Brain microvascular endothelial cell (primary cell): ENCODE data around the gene ZBTB20.

Experiments
- DNase-seq: peaks from one replicate; pipeline ENCODE4 v3.0.0-alpha.2; 2020
- H3K27ac ChIP-seq: fragments of 250-450 bp; sonication (Bioruptor Pico); 2 replicates; pipeline ENCODE4 v1.5.1; 2020; ENCODE audit warnings: mild to moderate bottlenecking, moderate library complexity
- H3K27me3 ChIP-seq: fragments of 250-450 bp; sonication (Bioruptor Pico); replicated peaks from 2 replicates; pipeline ENCODE4 v1.5.1; 2020; ENCODE audit warnings: mild to moderate bottlenecking
- H3K36me3 ChIP-seq: fragments of 250-450 bp; sonication (Bioruptor Pico); replicated peaks from 2 replicates; pipeline ENCODE4 v1.5.1; 2020; ENCODE audit warnings: mild to moderate bottlenecking
- H3K4me3 ChIP-seq: 2 replicates; pipeline ENCODE4 v1.5.1; 2011; ENCODE audit warnings: low read depth, mild to moderate bottlenecking, control low read depth, low read length, moderate library complexity
- CTCF ChIP-seq: IDR thresholded peaks from 2 replicates; pipeline ENCODE4 v1.5.1; 2011; ENCODE audit warnings: low read depth, mild to moderate bottlenecking, moderate library complexity, low read length, control low read depth, inconsistent platforms; ENCODE audit errors: missing control alignments
- in situ Hi-C: cut with HindIII; loops from 2 replicates; pipeline ENCODE4 v1.10.0; 2017; ENCODE audit warnings: low sequenced_read_pairs, low pct_ligation_motif_present

The ZBTB20 gene

GRCh38 chr3:114323546-114324254, 823.4 kb downstream of the ZBTB20 start:
- Histone ChIP-seq H3K36me3 (no peaks in the 10 kb centered on the region), H3K27ac (no peak overlapping the region), H3K4me3 (no peak overlapping the region), H3K27me3 (no peaks in the 10 kb centered on the region)
- DNase-seq = no peak
- no peak for TF ChIP-seq CTCF
- in situ Hi-C loops = no loop called here

GRCh38 chr3:114320246-114320645, 826.8 kb downstream of the ZBTB20 start:
- no peaks in the 10 kb centered on the region for H3K36me3 ChIP-seq
- H3K27me3 ChIP-seq = no peaks in the 10 kb centered on the region
- no peak overlapping the region for H3K4me3 ChIP-seq
- in situ Hi-C loops = no loop called here
- no peak for TF ChIP-seq CTCF
- no peak overlapping the region for H3K27ac ChIP-seq
- DNase-seq = no peak

DNA sequence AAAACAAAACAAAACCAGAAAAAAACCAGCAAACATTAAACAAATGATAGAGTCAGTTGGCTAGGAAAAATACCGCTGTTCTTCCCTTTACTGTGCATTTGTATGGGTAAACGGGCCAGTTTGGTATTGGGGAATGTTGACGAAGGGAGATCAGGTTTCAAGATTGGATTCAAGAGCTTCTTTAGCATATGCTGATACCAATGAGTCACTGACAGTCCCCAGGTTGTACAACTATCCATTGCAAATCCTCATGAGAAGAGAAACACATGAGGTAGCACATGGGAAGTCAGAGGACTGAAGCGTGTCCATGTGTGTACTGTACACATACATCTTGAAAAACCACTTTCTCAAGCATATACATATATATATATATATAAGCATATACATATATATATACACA, 827.6 kb downstream of the ZBTB20 start:
- peak; percentile 77 for DNase-seq
- in situ Hi-C loops = no loop called here

DNA sequence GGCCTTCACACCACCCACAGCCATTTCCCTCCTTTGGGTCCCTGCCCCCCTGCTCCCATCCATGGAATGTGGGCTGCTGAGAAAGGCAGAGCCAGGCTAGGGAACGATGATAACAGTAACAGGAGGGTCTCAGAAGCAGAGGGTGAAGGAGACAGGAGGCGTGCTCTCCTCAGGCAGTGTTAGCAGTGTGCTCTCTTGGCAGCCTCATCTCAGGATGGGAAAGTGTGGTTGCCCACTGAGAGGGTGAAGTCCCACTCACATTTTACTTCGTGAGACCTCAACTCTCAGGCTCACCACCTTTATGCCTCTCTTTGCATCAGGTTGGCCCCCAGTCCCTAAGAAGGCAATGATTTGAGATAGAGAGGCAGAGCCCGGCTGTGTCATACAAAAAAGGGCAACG, 828.8 kb downstream of the ZBTB20 start:
- no peak for TF ChIP-seq CTCF
- in situ Hi-C loops = no loop called here
- Histone ChIP-seq H3K27me3 (no peaks in the 10 kb centered on the region), H3K27ac (no peak overlapping the region), H3K36me3 (no peaks in the 10 kb centered on the region), H3K4me3 (no peak overlapping the region)
- no peak for DNase-seq

More for the DNA sequence above, 827.6 kb downstream of the ZBTB20 start:
- Histone ChIP-seq H3K27me3 (no peaks in the 10 kb centered on the region), H3K27ac (no peak overlapping the region), H3K4me3 (no peak overlapping the region), H3K36me3 (no peaks in the 10 kb centered on the region)
- no peak for TF ChIP-seq CTCF

DNA sequence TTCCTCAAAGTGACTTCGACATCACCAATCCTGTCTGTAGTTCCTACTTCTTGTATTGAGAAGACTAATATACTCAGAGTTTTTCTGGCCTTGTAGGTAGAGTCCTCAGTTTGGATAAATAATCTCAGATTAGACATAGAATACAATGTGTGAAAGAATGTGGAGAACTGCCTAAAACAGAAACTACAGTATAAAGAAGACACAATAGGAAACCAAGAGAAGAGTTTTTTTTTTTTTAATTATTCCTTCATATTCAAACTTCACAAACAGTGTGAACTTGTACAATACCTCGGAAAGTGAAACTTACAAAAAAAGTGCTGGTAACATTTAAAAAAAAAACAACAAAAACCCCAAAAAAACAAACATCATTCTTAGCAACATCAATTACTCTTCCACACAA, 832.8 kb downstream of the ZBTB20 start:
- no peak for DNase-seq
- TF ChIP-seq CTCF = no peak
- Histone ChIP-seq H3K27me3 (no peaks in the 10 kb centered on the region), H3K4me3 (no peak overlapping the region), H3K27ac (no peak overlapping the region), H3K36me3 (no peaks in the 10 kb centered on the region)
- in situ Hi-C loops = no loop called here

DNA sequence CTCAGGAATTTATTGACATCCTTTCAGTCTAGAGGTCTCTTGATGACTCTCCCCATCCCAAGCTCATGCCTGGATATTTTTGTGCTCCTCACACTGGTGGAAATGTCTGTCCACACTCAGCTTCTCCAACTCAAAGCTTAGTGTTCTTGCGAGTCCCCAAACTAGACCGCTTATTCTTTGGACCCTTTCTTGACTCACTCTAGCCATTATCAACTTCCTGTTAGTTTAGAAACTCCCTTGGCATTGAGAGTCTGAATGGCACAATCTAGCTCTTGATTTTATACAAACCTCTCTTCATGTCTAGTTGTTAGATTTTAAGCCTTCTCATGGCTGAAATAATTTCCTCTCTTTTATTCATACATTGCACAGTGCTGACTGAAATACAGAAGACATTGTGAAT, 833.7 kb downstream of the ZBTB20 start:
- Histone ChIP-seq H3K4me3 (no peak overlapping the region), H3K36me3 (no peaks in the 10 kb centered on the region), H3K27me3 (no peaks in the 10 kb centered on the region), H3K27ac (no peak overlapping the region)
- TF ChIP-seq CTCF = no peak
- no peak for DNase-seq
- in situ Hi-C loops = no loop called here
